ENCODE results near the gene SLC26A8.
"Not testable (repeated sequence)": the region's sequence is repeated elsewhere in the genome, so short reads cannot be mapped to it uniquely, and the experiment has no call there.

GRCh38 chr6:36033144-36033543, 8.7 kb upstream of the SLC26A8 start:
- TF ChIP-seq POLR2A, CTCF, EP300 (IDR thresholded peaks at IDR 0.05): not testable (repeated sequence)
